Body of pancreas (tissue), 4 donors: ENCODE data around the gene CDKL5.

Source experiments
- CTCF ChIP-seq, 7 experiments: fragments of 450-650 bp in 4 of 7; fragments of 200-600 bp in 3 of 7; sonication (generic) in 3 of 7; IDR thresholded peaks; one replicate each; pipeline ENCODE4 v1.5.1; 2016 to 2019; ENCODE audit warnings: antibody characterized with exemption in 7 of 7
- POLR2A ChIP-seq, 3 donors: fragments of 450-650 bp; IDR thresholded peaks; one replicate each; pipeline ENCODE4 v1.6.1; 2016; ENCODE audit warnings: antibody characterized with exemption in 3 of 3, mild to moderate bottlenecking in 2 of 3

GRCh38 chrX:18702362-18703195 is 277.2 kb downstream of the CDKL5 start:
- TF ChIP-seq CTCF (IDR thresholded peaks at IDR 0.05) (no peak), POLR2A (IDR thresholded peaks at IDR 0.05) (no peak)
